Panc1 (cell line): ENCODE results near the gene KMT2A. TPM values are rescaled to one million over a fixed set of nuclear protein-coding genes. Genes with fewer than 3 reads are reported as not detected.

Experiments
- ATAC-seq: fragments of 200-7000 bp; cut with Tn5 transposase; 2 replicates; pipeline ENCODE4 v1.9.1; 2020; ENCODE audit warnings: mild to moderate bottlenecking, moderate library complexity
- BruUV-seq: library from RNA; stranded (reverse); fragments of 400-500 nt; replicated peaks from 2 replicates; lab custom pipeline; 2021; lab: Mats Ljungman, UMichigan
- CTCF ChIA-PET: fragments of 300-600 bp; sonication (Branson Sonifier 250); formaldehyde crosslinking; loops from one replicate; lab custom pipeline; 2022; ENCODE audit warnings: antibody characterized with exemption; lab: Charles Lee
- POLR2A ChIA-PET: fragments of 300-600 bp; sonication (Branson Sonifier 250); formaldehyde crosslinking; loops from one replicate; lab custom pipeline; 2022; ENCODE audit warnings: antibody characterized with exemption; lab: Charles Lee
- DNase-seq: peaks from one replicate; pipeline ENCODE4 v3.0.0-alpha.2; 2010; ENCODE audit warnings: low read depth, low spot score
- H3K27ac ChIP-seq: 2 replicates; pipeline ENCODE4 v1.5.1; 2011; ENCODE audit warnings: mild to moderate bottlenecking, low read length, inconsistent platforms
- H3K27me3 ChIP-seq: fragments of 200-500 bp; sonication (Bioruptor generic); 2 replicates; pipeline ENCODE4 v1.6.0; 2014; ENCODE audit warnings: low read length, inconsistent platforms; ENCODE audit not compliant: control insufficient read depth, insufficient read depth
- H3K36me3 ChIP-seq: fragments of 200-500 bp; sonication (Bioruptor generic); 2 replicates; pipeline ENCODE4 v1.5.1; 2014; ENCODE audit warnings: inconsistent platforms, mild to moderate bottlenecking, low read length, moderate library complexity; ENCODE audit not compliant: control insufficient read depth, insufficient read depth
- H3K4me1 ChIP-seq: 2 replicates; pipeline ENCODE4 v1.5.1; 2011; ENCODE audit warnings: inconsistent platforms, mild to moderate bottlenecking, low read length, moderate library complexity; ENCODE audit not compliant: control insufficient read depth, insufficient read depth
- H3K4me3 ChIP-seq, 2 experiments: 2 replicates each; pipeline ENCODE4 v1.5.1; 2011 to 2012; ENCODE audit warnings: low read depth in 2 of 2, low read length in 2 of 2, mild to moderate bottlenecking in 2 of 2, inconsistent platforms in 1 of 2, moderate library complexity in 1 of 2
- H3K9me3 ChIP-seq: fragments of 200-500 bp; sonication (Bioruptor generic); 2 replicates; pipeline ENCODE4 v1.5.1; 2014; ENCODE audit warnings: low read depth, mild to moderate bottlenecking, inconsistent platforms, low read length, moderate library complexity; ENCODE audit not compliant: control insufficient read depth, insufficient read depth
- CTCF ChIP-seq: fragments of 450-650 bp; IDR thresholded peaks from 2 replicates; pipeline ENCODE4 v1.5.1; 2017; ENCODE audit warnings: mild to moderate bottlenecking
- POLR2AphosphoS5 ChIP-seq: IDR thresholded peaks from 2 replicates; pipeline ENCODE4 v1.6.1; 2012; ENCODE audit warnings: mild to moderate bottlenecking, low read depth, low read length, moderate library complexity
- REST ChIP-seq, 2 experiments: IDR thresholded peaks; 2 replicates each; pipeline ENCODE4 v1.6.1; 2011 to 2012; ENCODE audit warnings: low read depth in 2 of 2, control low read depth in 1 of 2, low read length in 1 of 2, mild to moderate bottlenecking in 1 of 2, moderate library complexity in 1 of 2; ENCODE audit not compliant: insufficient read depth in 1 of 2
- SIN3A ChIP-seq: IDR thresholded peaks from 2 replicates; pipeline ENCODE4 v1.6.1; 2012; ENCODE audit warnings: low read depth, mild to moderate bottlenecking, low read length, moderate library complexity, borderline replicate concordance; ENCODE audit not compliant: insufficient read depth
- TCF7L2 ChIP-seq: IDR thresholded peaks from 2 replicates; pipeline ENCODE4 v1.6.1; 2011; ENCODE audit warnings: mild to moderate bottlenecking, low read depth, low read length, inconsistent platforms
- in situ Hi-C: cut with HindIII; loops from 2 replicates; pipeline ENCODE4 v1.10.0; 2016; ENCODE audit warnings: low sequenced_read_pairs, low pct_unique_long_range_greater_than_20kb
- intact Hi-C: fragments of 100-400 bp; cut with micrococcal nuclease; formaldehyde crosslinking; loops from one replicate; pipeline ENCODE4 v1.10.0; 2022; ENCODE audit not compliant: unreplicated experiment
- total RNA-seq: library from RNA; stranded (reverse); gene quantifications from one replicate; pipeline ENCODE4 v1.2.1, GENCODE V29; 2021; ENCODE audit not compliant: unreplicated experiment

KMT2A gene
- total RNA-seq, 1 experiment from 2014 or later: 139 TPM

- POLR2A ChIA-PET: interaction anchor here (0.7 kb wide), 1 partner anchor 123 kb away, joined by 4 read pairs; no protein-coding TSS in a partner anchor
- in situ Hi-C loops: loop anchor here (5.0 kb wide), 1 partner anchor 52 kb away; no protein-coding TSS in a partner anchor
- H3K36me3 ChIP-seq: peaks cover 34% of the 10 kb centered on the region
Measured at GRCh38 chr11:118524757-118525470, 88.6 kb downstream of the KMT2A start.

GRCh38 chr11:118526688-118527087 lies 90.4 kb downstream of the KMT2A start:
- H3K27me3 ChIP-seq: no peaks in the 10 kb centered on the region
- TF ChIP-seq CTCF (no peak), POLR2AphosphoS5 (no peak), TCF7L2 (no peak), SIN3A (no peak), REST (IDR thresholded peaks at IDR 0.05; ENCODE audit: insufficient read depth in 1 of 2, low read depth in 2 of 2, low read length in 1 of 2) (no peak)
- no peaks in the 10 kb centered on the region for H3K9me3 ChIP-seq
- intact Hi-C loops (no loop called here), in situ Hi-C loops (loop anchor here (5.0 kb wide), 1 partner anchor 51 kb away; no protein-coding TSS in a partner anchor)
- no TSS peak for BruUV-seq
- CTCF ChIA-PET: no interaction called here
- ATAC-seq (no peak), DNase-seq (no peak)
- no peak overlapping the region for H3K27ac ChIP-seq
- no peak overlapping the region for H3K4me3 ChIP-seq
- POLR2A ChIA-PET: no interaction called here
- H3K4me1 ChIP-seq: peaks cover 21% of the 10 kb centered on the region
- peaks cover 20% of the 10 kb centered on the region for H3K36me3 ChIP-seq

More at GRCh38 chr11:118524757-118525470, 88.6 kb downstream of the KMT2A start:
- no peaks in the 10 kb centered on the region for H3K27me3 ChIP-seq
- H3K4me3 ChIP-seq: no peak overlapping the region
- TF ChIP-seq CTCF (no peak), SIN3A (no peak), POLR2AphosphoS5 (no peak), TCF7L2 (no peak), REST (IDR thresholded peaks at IDR 0.05; ENCODE audit: insufficient read depth in 1 of 2, low read depth in 2 of 2, low read length in 1 of 2) (no peak)
- no peaks in the 10 kb centered on the region for H3K9me3 ChIP-seq
- no peak overlapping the region for H3K27ac ChIP-seq
- DNase-seq (no peak), ATAC-seq (no peak)
- BruUV-seq: no TSS peak
- H3K4me1 ChIP-seq: peaks cover 16% of the 10 kb centered on the region
- intact Hi-C loops: no loop called here
- CTCF ChIA-PET: no interaction called here
